Chondrocyte (in vitro differentiated cells): ENCODE data around the gene CDC42EP5. TPM values are rescaled to one million over a fixed set of nuclear protein-coding genes. Genes with fewer than 3 reads are reported as not detected.

Experiments
- DNase-seq: peaks from one replicate; pipeline ENCODE4 v3.0.0; 2021; ENCODE audit warnings: mixed read lengths, low spot score
- H3K27ac Mint-ChIP-seq: one replicate; pipeline ENCODE4 v1.8.0; 2021; ENCODE audit warnings: mild to moderate bottlenecking, moderate library complexity, mixed read lengths; ENCODE audit not compliant: unreplicated experiment
- H3K27me3 Mint-ChIP-seq: 2 replicates; pipeline ENCODE4 v1.8.0; 2021; ENCODE audit warnings: low read depth, mixed read lengths
- H3K36me3 Mint-ChIP-seq: 2 replicates; pipeline ENCODE4 v1.8.0; 2021; ENCODE audit warnings: low read depth, mixed read lengths
- H3K4me1 Mint-ChIP-seq: 2 replicates; pipeline ENCODE4 v1.8.0; 2021; ENCODE audit warnings: low read depth, mild to moderate bottlenecking, mixed read lengths
- H3K4me3 Mint-ChIP-seq: one replicate; pipeline ENCODE4 v1.8.0; 2021; ENCODE audit warnings: mild to moderate bottlenecking, moderate library complexity, mixed read lengths; ENCODE audit not compliant: unreplicated experiment
- H3K9me3 Mint-ChIP-seq: 2 replicates; pipeline ENCODE4 v1.8.0; 2021; ENCODE audit warnings: low read depth, mixed read lengths
- total RNA-seq: library from RNA; stranded (reverse); gene quantifications from 3 replicates; pipeline ENCODE4 v1.2.1, GENCODE V29; 2021
- TF ChIP-seq, protein P1 (sequence below): fragments of 200-600 bp; sonication (generic); IDR thresholded peaks from 2 replicates; pipeline ENCODE4 v1.5.0; 2021; ENCODE audit warnings: antibody characterized with exemption, mild to moderate bottlenecking, moderate library complexity

Gene CDC42EP5
- total RNA-seq, 1 donor from 2014 or later = 66.4 TPM

DNA sequence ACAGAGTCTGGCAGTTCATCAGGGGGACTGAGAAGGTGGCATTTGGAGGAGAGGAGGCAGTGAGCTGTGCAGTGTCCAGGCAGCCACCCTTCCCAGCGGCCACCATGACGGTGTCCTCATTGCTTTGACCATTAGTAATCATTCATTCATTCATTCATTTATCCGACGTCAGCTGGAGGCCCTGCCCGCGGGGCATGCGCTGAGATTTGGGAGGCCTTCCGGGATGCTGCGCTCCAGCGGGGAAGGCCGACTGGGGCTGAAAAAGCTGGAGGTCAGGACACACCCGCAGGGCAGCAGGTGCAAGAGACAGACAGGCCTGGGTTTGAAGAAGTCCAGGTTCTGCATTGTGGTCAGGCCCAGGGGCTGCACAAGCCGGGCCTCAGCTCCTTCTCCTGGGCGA is 48.9 kb downstream of the CDC42EP5 start:
- no peak overlapping the region for H3K4me3 Mint-ChIP-seq
- no peaks in the 10 kb centered on the region for H3K9me3 Mint-ChIP-seq
- H3K4me1 Mint-ChIP-seq = peaks cover 3% of the 10 kb centered on the region
- TF ChIP-seq, protein P1, sequence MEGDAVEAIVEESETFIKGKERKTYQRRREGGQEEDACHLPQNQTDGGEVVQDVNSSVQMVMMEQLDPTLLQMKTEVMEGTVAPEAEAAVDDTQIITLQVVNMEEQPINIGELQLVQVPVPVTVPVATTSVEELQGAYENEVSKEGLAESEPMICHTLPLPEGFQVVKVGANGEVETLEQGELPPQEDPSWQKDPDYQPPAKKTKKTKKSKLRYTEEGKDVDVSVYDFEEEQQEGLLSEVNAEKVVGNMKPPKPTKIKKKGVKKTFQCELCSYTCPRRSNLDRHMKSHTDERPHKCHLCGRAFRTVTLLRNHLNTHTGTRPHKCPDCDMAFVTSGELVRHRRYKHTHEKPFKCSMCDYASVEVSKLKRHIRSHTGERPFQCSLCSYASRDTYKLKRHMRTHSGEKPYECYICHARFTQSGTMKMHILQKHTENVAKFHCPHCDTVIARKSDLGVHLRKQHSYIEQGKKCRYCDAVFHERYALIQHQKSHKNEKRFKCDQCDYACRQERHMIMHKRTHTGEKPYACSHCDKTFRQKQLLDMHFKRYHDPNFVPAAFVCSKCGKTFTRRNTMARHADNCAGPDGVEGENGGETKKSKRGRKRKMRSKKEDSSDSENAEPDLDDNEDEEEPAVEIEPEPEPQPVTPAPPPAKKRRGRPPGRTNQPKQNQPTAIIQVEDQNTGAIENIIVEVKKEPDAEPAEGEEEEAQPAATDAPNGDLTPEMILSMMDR = no peak
- H3K27ac Mint-ChIP-seq = no peak overlapping the region
- no peaks in the 10 kb centered on the region for H3K36me3 Mint-ChIP-seq
- peaks cover 17% of the 10 kb centered on the region for H3K27me3 Mint-ChIP-seq
- no peak for DNase-seq

DNA sequence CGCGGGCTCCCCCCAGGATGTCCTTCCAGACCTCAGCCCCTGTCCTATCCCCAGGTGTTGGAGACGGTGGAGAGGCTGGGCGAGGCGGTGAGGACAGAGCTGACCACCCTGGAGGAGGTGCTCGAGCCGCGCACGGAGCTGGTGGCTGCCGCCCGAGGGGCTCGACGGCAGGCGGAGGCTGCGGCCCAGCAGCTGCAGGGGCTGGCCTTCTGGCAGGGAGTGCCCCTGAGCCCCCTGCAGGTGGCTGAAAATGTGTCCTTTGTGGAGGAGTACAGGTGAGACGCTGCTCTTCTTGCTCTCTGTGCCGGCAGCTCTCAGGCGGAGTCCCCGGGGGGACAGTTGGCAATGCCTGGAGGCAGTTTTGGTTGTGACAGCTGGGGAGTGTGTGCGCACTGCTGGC is 51.0 kb downstream of the CDC42EP5 start:
- DNase-seq = no peak
- Mint-ChIP-seq H3K9me3 (no peaks in the 10 kb centered on the region), H3K36me3 (peaks cover 3% of the 10 kb centered on the region), H3K27me3 (peaks cover 23% of the 10 kb centered on the region), H3K4me1 (peaks cover 8% of the 10 kb centered on the region), H3K4me3 (no peak overlapping the region), H3K27ac (no peak overlapping the region)
- TF ChIP-seq, protein P1 = no peak

DNA sequence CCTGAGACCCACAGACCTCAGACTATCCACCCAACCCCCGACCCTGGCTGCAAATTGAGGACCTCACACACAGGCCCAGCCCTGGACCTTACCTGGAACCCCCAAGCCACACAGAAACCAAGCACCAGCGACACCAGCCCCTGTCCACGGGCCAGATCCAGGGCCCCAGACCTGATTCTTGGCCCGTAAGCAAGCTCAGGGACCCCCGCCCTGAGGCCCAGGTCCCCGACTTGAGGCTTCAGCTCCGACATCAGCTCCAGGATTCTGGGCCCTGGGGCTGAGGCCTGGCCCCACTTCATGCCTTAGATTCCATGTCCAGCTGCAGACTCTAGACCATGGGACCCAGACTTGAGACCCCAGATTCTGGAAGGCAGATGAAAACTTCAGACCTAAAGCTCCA is 51.6 kb downstream of the CDC42EP5 start:
- TF ChIP-seq, protein P1 = no peak
- H3K36me3 Mint-ChIP-seq = peaks cover 3% of the 10 kb centered on the region
- no peak for DNase-seq
- H3K4me1 Mint-ChIP-seq = peaks cover 8% of the 10 kb centered on the region
- no peaks in the 10 kb centered on the region for H3K9me3 Mint-ChIP-seq
- H3K27ac Mint-ChIP-seq = no peak overlapping the region
- no peak overlapping the region for H3K4me3 Mint-ChIP-seq
- H3K27me3 Mint-ChIP-seq = peaks cover 22% of the 10 kb centered on the region

DNA sequence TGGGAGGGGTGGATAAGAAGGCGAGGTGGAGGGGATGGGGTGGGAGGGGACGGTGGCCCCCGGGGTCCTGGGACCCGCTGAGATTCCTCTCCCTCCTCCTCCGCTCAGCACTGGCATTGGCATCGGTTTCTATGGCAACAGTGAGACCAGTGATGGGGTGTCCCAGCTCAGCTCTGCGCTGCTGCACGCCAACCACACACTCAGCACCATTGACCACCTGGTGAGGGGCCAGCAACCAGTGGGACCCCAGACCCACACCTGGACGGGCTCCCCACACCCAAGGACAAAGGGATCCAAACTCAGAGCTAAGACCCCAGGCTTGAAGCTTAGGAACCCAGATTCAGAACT is 52.0 kb downstream of the CDC42EP5 start:
- DNase-seq = no peak
- no peak overlapping the region for H3K4me3 Mint-ChIP-seq
- H3K4me1 Mint-ChIP-seq = peaks cover 8% of the 10 kb centered on the region
- no peak overlapping the region for H3K27ac Mint-ChIP-seq
- peaks cover 3% of the 10 kb centered on the region for H3K36me3 Mint-ChIP-seq
- peaks cover 22% of the 10 kb centered on the region for H3K27me3 Mint-ChIP-seq
- TF ChIP-seq, protein P1 = no peak
- no peaks in the 10 kb centered on the region for H3K9me3 Mint-ChIP-seq

DNA sequence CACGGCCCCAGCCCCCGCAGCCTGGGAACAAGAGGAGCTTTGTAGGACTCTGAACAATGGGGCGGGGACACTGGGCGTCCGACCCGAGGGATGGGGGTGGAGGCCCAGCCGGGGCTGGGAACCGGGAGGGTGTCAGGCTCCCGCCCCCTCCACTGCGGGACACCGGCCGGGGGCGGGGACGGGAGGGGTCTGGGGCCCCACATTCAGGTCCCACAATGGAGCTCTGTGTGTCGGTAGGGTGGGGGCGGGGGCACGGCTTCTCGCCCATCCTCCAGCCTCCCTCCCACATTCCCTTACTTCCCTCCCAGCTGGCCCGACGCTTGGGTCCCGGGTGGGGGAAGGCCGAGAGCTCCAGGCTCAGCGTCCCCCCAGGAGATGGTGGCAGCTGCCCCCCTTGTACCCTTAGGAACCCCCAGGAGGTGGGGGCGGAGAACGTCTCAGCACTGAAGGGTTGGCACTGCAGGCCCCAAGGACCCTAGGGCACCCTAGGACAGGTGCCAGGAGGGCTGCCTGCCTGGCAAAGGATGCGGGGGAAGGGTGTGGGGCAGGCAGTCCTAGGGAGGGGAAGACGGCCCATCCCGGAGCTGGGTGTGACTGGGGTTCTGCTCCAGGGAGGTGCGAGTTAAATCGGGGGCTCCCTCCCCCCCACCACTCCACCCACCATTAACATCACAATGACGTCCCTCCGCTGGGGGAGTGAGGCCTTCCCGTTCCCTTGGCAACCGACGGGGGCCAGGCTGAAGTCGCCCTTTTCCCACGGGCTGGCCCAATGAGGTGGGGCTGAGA is 52.5 kb downstream of the CDC42EP5 start:
- H3K4me1 Mint-ChIP-seq = peaks cover 8% of the 10 kb centered on the region
- peaks cover 26% of the 10 kb centered on the region for H3K27me3 Mint-ChIP-seq
- peaks cover 3% of the 10 kb centered on the region for H3K36me3 Mint-ChIP-seq
- DNase-seq = no peak
- peak overlapping the region; percentile 32 for H3K27ac Mint-ChIP-seq
- TF ChIP-seq, protein P1 = no peak
- H3K4me3 Mint-ChIP-seq = peak overlapping the region; percentile 9
- H3K9me3 Mint-ChIP-seq = no peaks in the 10 kb centered on the region
